ENCODE data around the gene LYRM2.

The LYRM2 gene

GRCh38 chr6:89590133-89590532, 48.4 kb downstream of the LYRM2 start:
- no peak for DNase-seq

- no peak for DNase-seq
These were observed 49.1 kb downstream of the LYRM2 start for GRCh38 chr6:89589297-89590025.

GRCh38 chr6:89585154-89585553, 53.4 kb downstream of the LYRM2 start:
- no peak for DNase-seq

GRCh38 chr6:89584539-89584938, 54.0 kb downstream of the LYRM2 start:
- no peak for DNase-seq

GRCh38 chr6:89583559-89583958, 55.0 kb downstream of the LYRM2 start:
- DNase-seq, result no peak

GRCh38 chr6:89582669-89583325, 55.8 kb downstream of the LYRM2 start:
- peak; percentile 35 for DNase-seq

GRCh38 chr6:89581689-89582088, 56.9 kb downstream of the LYRM2 start:
- no peak for DNase-seq

- no peak for DNase-seq
These were observed 57.4 kb downstream of the LYRM2 start for GRCh38 chr6:89580997-89581666.

GRCh38 chr6:89575562-89575960, 63.0 kb downstream of the LYRM2 start:
- DNase-seq, result no peak

- no peak for DNase-seq
These were observed 63.5 kb downstream of the LYRM2 start for GRCh38 chr6:89574910-89575561.

GRCh38 chr6:89567630-89568390, 70.7 kb downstream of the LYRM2 start:
- DNase-seq, result no peak

GRCh38 chr6:89566930-89567629, 71.5 kb downstream of the LYRM2 start:
- no peak for DNase-seq

GRCh38 chr6:89566008-89566800, 72.3 kb downstream of the LYRM2 start:
- DNase-seq, result no peak

- DNase-seq, result peak; percentile 11
These were observed 73.7 kb downstream of the LYRM2 start for GRCh38 chr6:89564752-89565427.

GRCh38 chr6:89563866-89564265, 74.7 kb downstream of the LYRM2 start:
- DNase-seq, result no peak

- DNase-seq, result no peak
These were observed 76.2 kb downstream of the LYRM2 start for GRCh38 chr6:89562093-89562973.

GRCh38 chr6:89559487-89559886, 79.1 kb downstream of the LYRM2 start:
- no peak for DNase-seq

GRCh38 chr6:89555806-89556205, 82.7 kb downstream of the LYRM2 start:
- no peak for DNase-seq

GRCh38 chr6:89555031-89555430, 83.5 kb downstream of the LYRM2 start:
- DNase-seq, result no peak

- DNase-seq, result no peak
These were observed 84.4 kb downstream of the LYRM2 start for GRCh38 chr6:89554106-89554505.

All from NCI-H1436 (cell line).